HepG2 (cell line): ENCODE data around the gene DST. TPM values are rescaled to one million over a fixed set of nuclear protein-coding genes. Genes with fewer than 3 reads are reported as not detected.

ENCODE experiments used
- ATAC-seq: fragments of 200-7000 bp; cut with Tn5 transposase; 3 replicates; pipeline ENCODE4 v1.9.1; 2020; ENCODE audit warnings: mild to moderate bottlenecking, moderate library complexity
- BruUV-seq: library from RNA; stranded (reverse); fragments of 400-500 nt; replicated peaks from 2 replicates; lab custom pipeline; 2021; lab: Mats Ljungman, UMichigan
- CTCF ChIA-PET: fragments of 300-600 bp; formaldehyde crosslinking; extraction: SDS; loops from one replicate; lab custom pipeline; 2021; ENCODE audit warnings: low total read pairs, inconsistent platforms, low intra/inter-chr PET ratio; lab: Yijun Ruan, JAX
- POLR2A ChIA-PET: fragments of 350-600 bp; sonication (Branson Sonifier 250); formaldehyde crosslinking; loops from one replicate; lab custom pipeline; 2020; ENCODE audit warnings: antibody characterized with exemption, inconsistent platforms; lab: Yijun Ruan, JAX
- DNase-seq: peaks from one replicate; pipeline ENCODE4 v3.0.0-alpha.2; 2015; ENCODE audit warnings: low spot score
- FAIRE-seq: peaks from 3 replicates; lab custom pipeline; 2011; peaks lifted over from hg19 to GRCh38; lab: Jason Lieb, UNC
- H2AFZ ChIP-seq: one replicate; pipeline ENCODE4 v1.6.1; 2011; ENCODE audit warnings: low read length, inconsistent platforms
- H3K27ac ChIP-seq: fragments of 300-600 bp; 3 replicates; pipeline ENCODE4 v1.8.0; 2011; ENCODE audit warnings: mixed run types, mild to moderate bottlenecking, mixed read lengths, low read length, inconsistent platforms; ENCODE audit not compliant: insufficient read depth; ENCODE audit errors: extremely low read length
- H3K27me3 ChIP-seq, 2 experiments: fragments of 200-600 bp in 1 of 2; 2 replicates in 1 of 2; 3 replicates in 1 of 2; pipeline versions ENCODE4 v1.6.0 to v1.8.0; 2011; ENCODE audit warnings: low read length in 2 of 2, mild to moderate bottlenecking in 2 of 2, moderate library complexity in 2 of 2, inconsistent platforms in 1 of 2; ENCODE audit not compliant: insufficient read depth in 2 of 2, control insufficient read depth in 1 of 2
- H3K36me3 ChIP-seq, 2 experiments: fragments of 200-600 bp in 1 of 2; replicated peaks in 1 of 2; 2 replicates in 1 of 2; 3 replicates in 1 of 2; pipeline versions ENCODE4 v1.5.1 to v1.8.0; 2011; ENCODE audit warnings: low read length in 2 of 2, inconsistent platforms in 1 of 2; ENCODE audit not compliant: insufficient read depth in 2 of 2, control insufficient read depth in 1 of 2
- H3K4me1 ChIP-seq: 2 replicates; pipeline ENCODE4 v1.5.1; 2012; ENCODE audit warnings: low read length, inconsistent platforms; ENCODE audit not compliant: insufficient read depth
- H3K4me2 ChIP-seq: 2 replicates; pipeline ENCODE4 v1.6.0; 2011; ENCODE audit warnings: low read depth, low read length, inconsistent platforms
- H3K4me3 ChIP-seq, 3 experiments: fragments of 200-600 bp in 1 of 3; sonication (generic), shearing (Covaris generic) in 1 of 3; replicated peaks in 1 of 3; 2 replicates each; pipeline ENCODE4 v1.5.1; 2011 to 2016; ENCODE audit warnings: low read length in 3 of 3, inconsistent platforms in 2 of 3, low read depth in 2 of 3, mild to moderate bottlenecking in 2 of 3, control low read depth in 1 of 3, mixed read lengths in 1 of 3; ENCODE audit not compliant: insufficient read depth in 1 of 3
- H3K79me2 ChIP-seq: one replicate; pipeline ENCODE4 v1.6.1; 2011; ENCODE audit warnings: low read length, inconsistent platforms; ENCODE audit not compliant: insufficient read depth
- H3K9ac ChIP-seq: 2 replicates; pipeline ENCODE4 v1.6.0; 2011; ENCODE audit warnings: mild to moderate bottlenecking, low read depth, low read length, inconsistent platforms; ENCODE audit not compliant: insufficient read depth
- H3K9me3 ChIP-seq: 2 replicates; pipeline ENCODE4 v1.5.1; 2012; ENCODE audit warnings: mild to moderate bottlenecking, low read length
- H4K20me1 ChIP-seq: 2 replicates; pipeline ENCODE4 v1.6.0; 2011; ENCODE audit warnings: inconsistent platforms, mild to moderate bottlenecking, low read length, moderate library complexity; ENCODE audit not compliant: insufficient read depth
- GPN1 ChIP-seq: sonication (generic); formaldehyde crosslinking; IDR thresholded peaks from 2 replicates; pipeline ENCODE4 v1.5.1; 2020; ENCODE audit warnings: missing genetic modification reagents, borderline replicate concordance
- TEAD3 ChIP-seq: optimal IDR thresholded peaks from 2 replicates; pipeline ENCODE3; 2016; ENCODE audit warnings: borderline replicate concordance
- ZNF160 ChIP-seq: sonication (generic); formaldehyde crosslinking; IDR thresholded peaks from 2 replicates; pipeline ENCODE4 v1.8.0; 2022; ENCODE audit warnings: mild to moderate bottlenecking, inconsistent platforms, missing genetic modification reagents
- ZNF30 ChIP-seq: sonication (generic); formaldehyde crosslinking; IDR thresholded peaks from 2 replicates; pipeline ENCODE4 v1.5.0; 2020; ENCODE audit warnings: mild to moderate bottlenecking, missing genetic modification reagents
- ZNF446 ChIP-seq: sonication (generic); formaldehyde crosslinking; IDR thresholded peaks from 2 replicates; pipeline ENCODE4 v1.5.0; 2020; ENCODE audit warnings: mild to moderate bottlenecking, missing genetic modification reagents
- ZNF510 ChIP-seq: sonication (generic); formaldehyde crosslinking; IDR thresholded peaks from 2 replicates; pipeline ENCODE4 v1.4.0; 2020; ENCODE audit warnings: low read depth, mild to moderate bottlenecking, missing genetic modification reagents
- WGBS: methylation state at CpG from one replicate; pipeline ENCODE4 v1.1.6; 2017; ENCODE audit warnings: low lambda C conversion rate; 5-methylcytosine and 5-hydroxymethylcytosine counted together
- in situ Hi-C: cut with HindIII; loops from 2 replicates; pipeline ENCODE4 v1.10.0; 2017; ENCODE audit warnings: low pct_unique_long_range_greater_than_20kb; ENCODE audit not compliant: extremely low pct_ligation_motif_present
- intact Hi-C: fragments of 100-400 bp; cut with micrococcal nuclease; formaldehyde crosslinking; loops from one replicate; pipeline ENCODE4 v1.10.0; 2022; ENCODE audit not compliant: unreplicated experiment
- polyA plus RNA-seq, 8 experiments: library from polyadenylated mRNA; depleted of rRNA in 3 of 8; stranded (reverse) in 7 of 8; unstranded in 1 of 8; fragments of >200 nt; fragmentation: Illumina TruSeq in 4 of 8; extraction: Trizol in 4 of 8; gene quantifications; 2 replicates each; pipeline versions ENCODE4 v1.2.1 to v1.2.3, GENCODE V29; 2011 to 2016; ENCODE audit warnings: low read depth in 4 of 8, missing spikeins in 1 of 8, mixed read lengths in 1 of 8; ENCODE audit not compliant: insufficient read depth in 1 of 8
- total RNA-seq, 5 experiments: library from RNA; depleted of rRNA; stranded (reverse); fragments of >200 nt; fragmentation: Illumina TruSeq; extraction: Trizol; gene quantifications; 2 replicates each; pipeline ENCODE4 v1.2.3, GENCODE V29; 2016; ENCODE audit warnings: low read depth in 1 of 5
- TF ChIP-seq, protein P1 (sequence below): sonication (generic); formaldehyde crosslinking; IDR thresholded peaks from 2 replicates; pipeline ENCODE4 v1.5.0; 2020; ENCODE audit warnings: mild to moderate bottlenecking, missing genetic modification reagents, moderate library complexity

Gene DST
- total and polyA plus RNA-seq, 2 of the 13 experiments (the other 11 are each of a cell fraction or from before 2014, with no cell fraction given) = 64.4 to 89.0 TPM

DNA sequence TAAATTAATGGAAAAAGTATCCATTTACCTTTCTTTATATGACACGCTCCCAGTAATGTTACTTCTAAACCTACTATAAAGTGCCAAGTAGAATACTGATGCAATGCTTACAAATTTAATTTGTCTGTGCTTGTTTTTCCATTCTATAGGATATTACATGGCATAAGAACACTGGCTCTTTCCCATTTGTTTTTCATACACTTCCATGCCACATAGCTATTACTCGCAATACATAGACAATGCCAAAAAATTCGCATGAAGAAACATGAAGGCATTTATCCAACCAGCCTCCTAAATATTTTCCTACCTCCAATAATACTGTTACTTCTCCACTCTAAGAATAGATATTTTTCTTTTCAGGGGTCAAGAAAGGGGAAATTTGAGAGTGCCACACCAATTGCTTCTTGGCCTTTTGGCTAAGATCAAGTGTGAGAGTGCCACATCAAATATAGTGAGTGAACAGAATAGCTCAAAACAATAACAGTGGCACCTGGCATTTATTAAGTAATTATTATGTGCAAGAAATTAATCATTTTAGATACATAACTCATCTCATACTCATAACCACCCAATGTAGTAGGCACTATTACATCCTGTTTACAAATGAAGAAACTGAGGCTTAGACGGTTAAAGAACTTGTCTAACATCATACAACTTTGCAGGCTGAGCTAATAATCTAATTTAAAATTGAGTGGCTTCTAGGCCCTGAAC is 845 bp upstream of the DST start:
- 96% methylated on average over 4 of the region's 4 CpGs for WGBS
- H3K4me3 ChIP-seq = no peak overlapping the region
- H2AFZ ChIP-seq = no peak overlapping the region
- POLR2A ChIA-PET = interaction anchor here (1.1 to 2.0 kb wide), 8 partner anchors 9 to 200 kb away, joined by 3 to 52 read pairs (median 7); no protein-coding TSS in a partner anchor
- no TSS peak for BruUV-seq
- peaks cover 23% of the 10 kb centered on the region for H3K4me1 ChIP-seq
- peaks cover 12 to 18% of the 10 kb centered on the region in 2 experiments for H3K36me3 ChIP-seq
- no peak overlapping the region for H3K9ac ChIP-seq
- in situ Hi-C loops = loop anchor here (5.0 kb wide), 1 partner anchor 49 kb away; no protein-coding TSS in a partner anchor
- no peak overlapping the region for H3K27ac ChIP-seq
- TF ChIP-seq, protein P1, sequence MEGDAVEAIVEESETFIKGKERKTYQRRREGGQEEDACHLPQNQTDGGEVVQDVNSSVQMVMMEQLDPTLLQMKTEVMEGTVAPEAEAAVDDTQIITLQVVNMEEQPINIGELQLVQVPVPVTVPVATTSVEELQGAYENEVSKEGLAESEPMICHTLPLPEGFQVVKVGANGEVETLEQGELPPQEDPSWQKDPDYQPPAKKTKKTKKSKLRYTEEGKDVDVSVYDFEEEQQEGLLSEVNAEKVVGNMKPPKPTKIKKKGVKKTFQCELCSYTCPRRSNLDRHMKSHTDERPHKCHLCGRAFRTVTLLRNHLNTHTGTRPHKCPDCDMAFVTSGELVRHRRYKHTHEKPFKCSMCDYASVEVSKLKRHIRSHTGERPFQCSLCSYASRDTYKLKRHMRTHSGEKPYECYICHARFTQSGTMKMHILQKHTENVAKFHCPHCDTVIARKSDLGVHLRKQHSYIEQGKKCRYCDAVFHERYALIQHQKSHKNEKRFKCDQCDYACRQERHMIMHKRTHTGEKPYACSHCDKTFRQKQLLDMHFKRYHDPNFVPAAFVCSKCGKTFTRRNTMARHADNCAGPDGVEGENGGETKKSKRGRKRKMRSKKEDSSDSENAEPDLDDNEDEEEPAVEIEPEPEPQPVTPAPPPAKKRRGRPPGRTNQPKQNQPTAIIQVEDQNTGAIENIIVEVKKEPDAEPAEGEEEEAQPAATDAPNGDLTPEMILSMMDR (CRISPR knock-in tag) = no peak
- TF ChIP-seq ZNF510 (CRISPR knock-in tag) (0 out of 2 replicates have a peak, but pooled peaks have one; percentile 32), ZNF446 (CRISPR knock-in tag) (no peak), TEAD3 (CRISPR knock-in tag) (no peak), GPN1 (CRISPR knock-in tag) (no peak), ZNF160 (CRISPR knock-in tag) (no peak), ZNF30 (CRISPR knock-in tag) (no peak)
- TF ChIP-seq, all 625 proteins: peak for 1
- intact Hi-C loops = loop anchor here (2.0 kb wide), 1 partner anchor 49 kb away; no protein-coding TSS in a partner anchor
- Histone ChIP-seq H3K4me2 (no peak overlapping the region), H3K9me3 (no peaks in the 10 kb centered on the region), H4K20me1 (no peaks in the 10 kb centered on the region), H3K27me3 (no peaks in the 10 kb centered on the region), H3K79me2 (no peaks in the 10 kb centered on the region)
- FAIRE-seq = no peak
- no peak for DNase-seq
- CTCF ChIA-PET = no interaction called here
- no peak for ATAC-seq
